ENCODE data around the gene RNF41. TPM values are rescaled to one million over a fixed set of nuclear protein-coding genes. Genes with fewer than 3 reads are reported as not detected.

The RNF41 gene
- total RNA-seq, 4 donors from 2014 or later = 21.1 to 42.5 (median 28.6) TPM

GRCh38 chr12:56220611-56221231 is 1.0 kb downstream of the RNF41 start:
- peak overlapping the region; percentile 94 to 99 (median 98) for H3K27ac ChIP-seq
- intact Hi-C loops (cut with DNase I) = no loop called here
- 6 to 7% methylated on average over 10 of the region's 10 CpGs for WGBS, 2 donors

DNA sequence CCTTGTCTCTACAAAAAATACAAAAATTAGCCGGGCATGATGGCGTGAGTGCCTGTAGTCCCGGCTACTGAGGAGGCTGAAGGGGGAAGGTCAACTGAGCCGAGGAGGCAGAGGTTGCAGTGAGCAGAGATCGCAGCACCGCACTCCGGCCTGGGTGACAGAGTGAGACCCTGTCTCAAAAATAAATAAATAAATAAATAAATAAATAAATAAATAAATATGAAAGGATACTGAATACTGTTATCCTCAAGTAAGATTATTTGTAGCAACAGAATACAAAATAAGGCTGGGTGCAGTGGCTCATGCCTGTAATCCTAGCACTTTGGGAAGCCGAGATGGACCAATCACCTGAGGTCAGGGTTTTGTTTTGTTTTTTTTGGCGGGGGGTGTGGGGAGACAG is 1.9 kb downstream of the RNF41 start:
- DNase-seq = no peak

More at GRCh38 chr12:56220611-56221231, 1.0 kb downstream of the RNF41 start:
- H3K4me3 ChIP-seq = peak overlapping the region; percentile 73 to 89 (median 83)
- H3K36me3 ChIP-seq = peaks cover 0 to 26% (median 0%) of the 10 kb centered on the region in 3 donors
- no peak for DNase-seq
- H3K4me1 ChIP-seq = peaks cover 33 to 69% (median 37%) of the 10 kb centered on the region in 3 donors
- H3K27me3 ChIP-seq = no peaks in the 10 kb centered on the region
- H3K9me3 ChIP-seq = no peaks in the 10 kb centered on the region
- no peak for TF ChIP-seq POLR2A (IDR thresholded peaks at IDR 0.05)
- no peak for TF ChIP-seq CTCF (IDR thresholded peaks at IDR 0.05)

DNA sequence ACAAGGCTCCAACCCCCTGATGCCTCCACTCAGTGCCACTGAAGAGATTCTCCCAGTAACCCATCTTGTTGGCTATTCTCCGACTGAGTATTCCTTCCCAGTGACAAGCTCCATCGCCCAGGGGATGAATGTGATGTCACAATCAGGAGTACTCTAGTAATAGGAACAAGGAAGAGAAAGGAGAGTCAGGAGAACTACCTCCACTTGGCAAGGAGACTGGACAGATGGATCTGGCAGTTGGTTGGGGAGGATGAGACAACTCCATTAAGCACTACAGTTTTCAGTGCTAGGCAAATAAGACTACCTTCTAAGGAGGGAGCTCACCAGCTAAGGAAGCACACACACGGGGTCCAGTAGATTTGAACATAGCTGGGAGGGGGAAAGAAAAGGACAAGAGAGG is 5.3 kb downstream of the RNF41 start:
- TF ChIP-seq POLR2A (IDR thresholded peaks at IDR 0.05) (no peak), CTCF (IDR thresholded peaks at IDR 0.05) (no peak)
- 87 to 89% methylated on average over 1 to 3 of the region's 3 CpGs for WGBS, 2 donors
- Histone ChIP-seq H3K4me3 (no peak overlapping the region), H3K27me3 (no peaks in the 10 kb centered on the region), H3K27ac (no peak overlapping the region), H3K9me3 (no peaks in the 10 kb centered on the region), H3K36me3 (peaks cover 17 to 66% (median 39%) of the 10 kb centered on the region in 3 donors), H3K4me1 (peaks cover 10 to 37% (median 15%) of the 10 kb centered on the region in 3 donors)
- intact Hi-C loops (cut with DNase I) = no loop called here
- DNase-seq = no peak

More for the DNA sequence above, 1.9 kb downstream of the RNF41 start:
- Histone ChIP-seq H3K36me3 (peaks cover 5 to 32% (median 7%) of the 10 kb centered on the region in 3 donors), H3K27me3 (no peaks in the 10 kb centered on the region), H3K4me3 (peak overlapping the region in 1 of 4 donors; percentile 86), H3K9me3 (no peaks in the 10 kb centered on the region), H3K27ac (peak overlapping the region; percentile 94 to 99 (median 98)), H3K4me1 (peaks cover 29 to 62% (median 34%) of the 10 kb centered on the region in 3 donors)
- WGBS, 2 donors = 88 to 92% methylated on average over 9 of the region's 9 CpGs
- intact Hi-C loops (cut with DNase I) = no loop called here
- TF ChIP-seq CTCF (IDR thresholded peaks at IDR 0.05) (no peak), POLR2A (IDR thresholded peaks at IDR 0.05) (no peak)

DNA sequence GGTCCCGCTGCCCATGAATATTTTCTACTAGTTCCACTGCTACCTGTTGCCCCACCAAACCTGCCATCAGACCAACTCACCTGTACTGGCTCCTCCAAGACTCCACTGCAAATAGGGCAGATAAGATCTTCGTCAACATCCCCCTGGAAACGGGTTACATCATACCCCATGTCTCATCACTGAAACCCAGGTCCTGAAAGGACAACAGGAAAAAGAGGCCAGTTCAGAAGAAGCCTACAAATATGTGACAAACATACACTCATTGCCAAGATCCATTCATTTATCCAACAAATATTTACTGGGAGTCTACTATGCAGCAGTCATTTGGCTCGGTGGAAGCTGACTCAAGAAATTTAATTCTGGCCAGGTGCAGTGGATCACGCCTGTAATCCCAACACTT is 7.8 kb downstream of the RNF41 start:
- intact Hi-C loops (cut with DNase I) = no loop called here
- Histone ChIP-seq H3K27me3 (no peaks in the 10 kb centered on the region), H3K4me1 (peaks cover 0 to 12% (median 0%) of the 10 kb centered on the region in 3 donors), H3K9me3 (no peaks in the 10 kb centered on the region), H3K4me3 (no peak overlapping the region), H3K27ac (no peak overlapping the region), H3K36me3 (peaks cover 26 to 91% (median 61%) of the 10 kb centered on the region in 3 donors)
- no peak for TF ChIP-seq CTCF (IDR thresholded peaks at IDR 0.05)
- no peak for TF ChIP-seq POLR2A (IDR thresholded peaks at IDR 0.05)
- no peak for DNase-seq
- WGBS, 2 donors = 86 to 91% methylated on average over 5 of the region's 5 CpGs

- Histone ChIP-seq H3K27ac (no peak overlapping the region), H3K9me3 (no peaks in the 10 kb centered on the region), H3K4me3 (no peak overlapping the region), H3K36me3 (peaks cover 31 to 100% (median 66%) of the 10 kb centered on the region in 3 donors), H3K4me1 (peaks cover 0 to 2% (median 0%) of the 10 kb centered on the region in 3 donors), H3K27me3 (no peaks in the 10 kb centered on the region)
- intact Hi-C loops (cut with DNase I) = no loop called here
- TF ChIP-seq CTCF (IDR thresholded peaks at IDR 0.05) (no peak), POLR2A (IDR thresholded peaks at IDR 0.05) (no peak)
- WGBS, 2 donors = no CpG with 5 or more reads among the region's 1 CpG
- no peak for DNase-seq
Measured at GRCh38 chr12:56212361-56212760, 9.4 kb downstream of the RNF41 start.
